Trophoblast cell (in vitro differentiated cells and primary cell): ENCODE measurements around the gene AATK.

Experiments
- DNase-seq, 2 donors: peaks; one replicate each; pipeline ENCODE4 v3.0.0-alpha.2; 2016
- H2AFZ ChIP-seq: 2 replicates; pipeline ENCODE4 v1.6.1; 2013; ENCODE audit warnings: low read length, moderate library complexity, mild to moderate bottlenecking; ENCODE audit not compliant: insufficient read depth, poor library complexity
- H2AK5ac ChIP-seq: 2 replicates; pipeline ENCODE4 v1.6.1; 2013; ENCODE audit warnings: mild to moderate bottlenecking, low read length
- H2BK120ac ChIP-seq: 2 replicates; pipeline ENCODE4 v1.6.1; 2013; ENCODE audit warnings: low read length, mild to moderate bottlenecking, moderate library complexity; ENCODE audit not compliant: insufficient read depth, poor library complexity
- H2BK12ac ChIP-seq: 2 replicates; pipeline ENCODE4 v1.6.1; 2013; ENCODE audit warnings: mild to moderate bottlenecking, low read length, moderate library complexity
- H2BK5ac ChIP-seq: 2 replicates; pipeline ENCODE4 v1.6.1; 2013; ENCODE audit warnings: low read length, low read depth, moderate library complexity, mild to moderate bottlenecking; ENCODE audit not compliant: poor library complexity
- H3K14ac ChIP-seq: 2 replicates; pipeline ENCODE4 v1.6.1; 2013; ENCODE audit warnings: mild to moderate bottlenecking, low read length
- H3K18ac ChIP-seq: 2 replicates; pipeline ENCODE4 v1.6.1; 2013; ENCODE audit warnings: mild to moderate bottlenecking, low read length
- H3K23ac ChIP-seq: 2 replicates; pipeline ENCODE4 v1.6.1; 2013; ENCODE audit warnings: low read length
- H3K27ac ChIP-seq: 2 replicates; pipeline ENCODE4 v1.5.1; 2013; ENCODE audit warnings: low read depth, mild to moderate bottlenecking, inconsistent platforms, low read length, moderate library complexity
- H3K27me3 ChIP-seq: 2 replicates; pipeline ENCODE4 v1.6.1; 2013; ENCODE audit warnings: inconsistent platforms, mild to moderate bottlenecking, low read length, moderate library complexity; ENCODE audit not compliant: insufficient read depth
- H3K36me3 ChIP-seq, 2 experiments: 1 replicate in 1 of 2; 2 replicates in 1 of 2; pipeline ENCODE4 v1.6.1; 2013; ENCODE audit warnings: low read length in 2 of 2, mild to moderate bottlenecking in 2 of 2, moderate library complexity in 1 of 2; ENCODE audit not compliant: insufficient read depth in 2 of 2, control insufficient read depth in 1 of 2
- H3K4ac ChIP-seq: 2 replicates; pipeline ENCODE4 v1.6.1; 2013; ENCODE audit warnings: low read depth, mild to moderate bottlenecking, low read length, moderate library complexity
- H3K4me1 ChIP-seq, 2 experiments: 1 replicate in 1 of 2; 2 replicates in 1 of 2; pipeline ENCODE4 v1.6.1; 2013; ENCODE audit warnings: low read length in 2 of 2, mild to moderate bottlenecking in 2 of 2, moderate library complexity in 1 of 2; ENCODE audit not compliant: insufficient read depth in 2 of 2, control insufficient read depth in 1 of 2
- H3K4me2 ChIP-seq: 2 replicates; pipeline ENCODE4 v1.6.1; 2013; ENCODE audit warnings: inconsistent platforms, mild to moderate bottlenecking, low read length, moderate library complexity
- H3K4me3 ChIP-seq: 2 replicates; pipeline ENCODE4 v1.5.1; 2013; ENCODE audit warnings: mild to moderate bottlenecking, low read depth, low read length, inconsistent platforms
- H3K79me1 ChIP-seq: one replicate; pipeline ENCODE4 v1.6.1; 2013; ENCODE audit warnings: low read length
- H3K79me2 ChIP-seq: 2 replicates; pipeline ENCODE4 v1.6.1; 2013; ENCODE audit warnings: low read length, mild to moderate bottlenecking; ENCODE audit not compliant: control insufficient read depth, insufficient read depth, poor library complexity
- H3K9ac ChIP-seq: 2 replicates; pipeline ENCODE4 v1.6.1; 2013; ENCODE audit warnings: mild to moderate bottlenecking, low read length
- H3K9me3 ChIP-seq: 2 replicates; pipeline ENCODE4 v1.6.1; 2013; ENCODE audit warnings: low read depth, mild to moderate bottlenecking, control low read depth, inconsistent platforms, low read length; ENCODE audit not compliant: insufficient read depth
- H4K12ac ChIP-seq: 2 replicates; pipeline ENCODE4 v1.6.1; 2013; ENCODE audit warnings: low read depth, mild to moderate bottlenecking, low read length, moderate library complexity
- H4K8ac ChIP-seq: 2 replicates; pipeline ENCODE4 v1.6.1; 2013; ENCODE audit warnings: low read depth, mild to moderate bottlenecking, low read length, moderate library complexity
- H4K91ac ChIP-seq: one replicate; pipeline ENCODE4 v1.6.1; 2013; ENCODE audit warnings: low read depth, mild to moderate bottlenecking, low read length, moderate library complexity
- WGBS: extraction: QIAGEN DNeasy Blood & Tissue Kit; methylation state at CpG from one replicate; pipeline ENCODE4 v1.1.7; 2013; ENCODE audit warnings: missing lambda C conversion rate; ENCODE audit not compliant: insufficient read length, insufficient coverage; ENCODE audit errors: extremely low coverage; 5-methylcytosine and 5-hydroxymethylcytosine counted together

Gene AATK

GRCh38 chr17:81187586-81188490, 21.8 kb upstream of the AATK start:
- Histone ChIP-seq H2BK5ac (no peak overlapping the region), H3K9ac (no peak overlapping the region), H2BK120ac (no peak overlapping the region), H2AK5ac (no peak overlapping the region), H3K23ac (no peak overlapping the region), H3K27me3 (no peaks in the 10 kb centered on the region), H3K27ac (no peak overlapping the region), H3K79me1 (no peaks in the 10 kb centered on the region), H2BK12ac (no peak overlapping the region), H4K8ac (no peak overlapping the region), H4K12ac (no peak overlapping the region), H3K4ac (no peak overlapping the region), H4K91ac (no peak overlapping the region), H3K18ac (no peak overlapping the region), H3K79me2 (no peaks in the 10 kb centered on the region), H3K4me3 (no peak overlapping the region), H3K4me2 (no peak overlapping the region), H3K36me3 (peaks cover 15 to 17% of the 10 kb centered on the region in 2 experiments), H3K14ac (no peak overlapping the region), H3K9me3 (peaks cover 4% of the 10 kb centered on the region), H3K4me1 (peaks cover under 1 to 7% of the 10 kb centered on the region in 2 experiments), H2AFZ (no peak overlapping the region)
- no peak for DNase-seq
- no CpG with 5 or more reads among the region's 26 CpGs for WGBS

DNA sequence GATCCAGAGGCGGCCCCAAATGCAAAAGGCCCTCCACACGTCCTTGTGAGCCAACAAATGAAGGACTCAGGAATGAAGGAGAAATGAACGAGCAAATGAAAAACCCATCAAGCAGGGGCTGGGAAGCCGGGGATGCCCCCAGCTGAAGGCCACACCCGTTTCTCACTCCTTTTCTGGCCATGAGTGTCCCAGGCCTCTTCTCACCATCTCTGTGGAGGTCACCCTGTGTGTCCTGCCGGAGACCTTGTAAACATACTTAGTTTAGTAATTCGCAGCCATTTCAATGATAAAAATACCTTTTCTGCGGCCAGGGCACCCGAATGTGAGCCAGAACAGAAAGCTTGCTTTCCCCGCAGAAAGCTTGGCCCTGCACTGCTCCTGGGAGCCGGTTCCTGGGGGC, 21.1 kb upstream of the AATK start:
- no peak for DNase-seq
- no peak overlapping the region for H2BK12ac ChIP-seq
- WGBS, result no CpG with 5 or more reads among the region's 11 CpGs

DNA sequence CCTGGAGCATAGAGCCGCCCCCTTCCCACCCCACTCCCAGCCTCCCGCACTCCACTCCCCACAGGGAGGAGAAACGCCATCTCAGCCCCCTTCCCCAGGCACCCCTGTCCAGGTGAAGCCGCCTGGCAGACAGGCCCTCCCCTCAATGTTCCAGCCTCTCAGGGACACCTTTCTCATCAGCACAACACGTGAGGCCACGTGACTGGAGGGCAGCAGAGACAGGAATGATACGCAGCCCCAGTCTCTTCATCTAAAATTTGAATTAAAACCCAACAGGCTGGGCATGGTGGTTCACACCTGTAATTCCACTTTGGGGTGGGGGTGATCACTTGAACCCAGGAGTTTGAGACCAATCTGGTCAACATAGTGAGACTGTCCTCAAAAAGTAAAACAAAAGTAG, 20.2 kb upstream of the AATK start:
- Histone ChIP-seq H2BK5ac (no peak overlapping the region), H4K91ac (no peak overlapping the region), H3K36me3 (peaks cover 15 to 17% of the 10 kb centered on the region in 2 experiments), H3K9me3 (peaks cover 4% of the 10 kb centered on the region), H3K79me1 (no peaks in the 10 kb centered on the region), H3K18ac (no peak overlapping the region), H3K14ac (no peak overlapping the region), H3K4me2 (no peak overlapping the region), H2BK120ac (no peak overlapping the region), H3K9ac (no peak overlapping the region), H2AK5ac (no peak overlapping the region), H4K8ac (no peak overlapping the region), H3K4me3 (no peak overlapping the region), H3K79me2 (no peaks in the 10 kb centered on the region), H3K27me3 (no peaks in the 10 kb centered on the region), H3K4ac (no peak overlapping the region), H3K23ac (no peak overlapping the region), H3K4me1 (no peaks in the 10 kb centered on the region), H3K27ac (no peak overlapping the region), H2AFZ (no peak overlapping the region), H4K12ac (no peak overlapping the region), H2BK12ac (no peak overlapping the region)
- no peak for DNase-seq
- WGBS, result no CpG with 5 or more reads among the region's 7 CpGs

More for the DNA sequence above, 21.1 kb upstream of the AATK start:
- H2BK120ac ChIP-seq, result no peak overlapping the region
- H3K18ac ChIP-seq, result no peak overlapping the region
- no peak overlapping the region for H3K4ac ChIP-seq
- H3K23ac ChIP-seq, result no peak overlapping the region
- no peaks in the 10 kb centered on the region for H3K79me2 ChIP-seq
- peaks cover 0 to 3% of the 10 kb centered on the region in 2 experiments for H3K4me1 ChIP-seq
- no peak overlapping the region for H3K4me3 ChIP-seq
- no peak overlapping the region for H4K91ac ChIP-seq
- H2AK5ac ChIP-seq, result no peak overlapping the region
- H3K79me1 ChIP-seq, result no peaks in the 10 kb centered on the region
- H4K12ac ChIP-seq, result no peak overlapping the region
- H4K8ac ChIP-seq, result no peak overlapping the region
- H3K36me3 ChIP-seq, result peaks cover 15 to 17% of the 10 kb centered on the region in 2 experiments
- H3K9me3 ChIP-seq, result peaks cover 4% of the 10 kb centered on the region
- H3K4me2 ChIP-seq, result no peak overlapping the region
- H3K14ac ChIP-seq, result no peak overlapping the region
- no peak overlapping the region for H2BK5ac ChIP-seq
- H3K9ac ChIP-seq, result no peak overlapping the region
- H2AFZ ChIP-seq, result no peak overlapping the region
- H3K27ac ChIP-seq, result no peak overlapping the region
- no peaks in the 10 kb centered on the region for H3K27me3 ChIP-seq

GRCh38 chr17:81184555-81184954, 18.5 kb upstream of the AATK start:
- H3K9ac ChIP-seq, result no peak overlapping the region
- H3K9me3 ChIP-seq, result peaks cover 4% of the 10 kb centered on the region
- H2BK12ac ChIP-seq, result no peak overlapping the region
- peaks cover 10 to 13% of the 10 kb centered on the region in 2 experiments for H3K36me3 ChIP-seq
- no peaks in the 10 kb centered on the region for H3K27me3 ChIP-seq
- H3K14ac ChIP-seq, result no peak overlapping the region
- H2AK5ac ChIP-seq, result no peak overlapping the region
- H4K91ac ChIP-seq, result no peak overlapping the region
- no peak overlapping the region for H3K4ac ChIP-seq
- H2BK120ac ChIP-seq, result no peak overlapping the region
- H2AFZ ChIP-seq, result no peak overlapping the region
- H4K12ac ChIP-seq, result no peak overlapping the region
- no peak overlapping the region for H4K8ac ChIP-seq
- H3K4me1 ChIP-seq, result no peaks in the 10 kb centered on the region
- no peak overlapping the region for H3K4me2 ChIP-seq
- no peak overlapping the region for H3K27ac ChIP-seq
- no peaks in the 10 kb centered on the region for H3K79me2 ChIP-seq
- no peak overlapping the region for H3K23ac ChIP-seq
- DNase-seq, result no peak
- no peak overlapping the region for H3K18ac ChIP-seq
- no peak overlapping the region for H2BK5ac ChIP-seq
- no peaks in the 10 kb centered on the region for H3K79me1 ChIP-seq
- no peak overlapping the region for H3K4me3 ChIP-seq
- no CpG with 5 or more reads among the region's 15 CpGs for WGBS
